HEK293 (cell line): ENCODE results near the gene DOK4.

Experiments used
- CTCF ChIP-seq: fragments of 450-650 bp; formaldehyde crosslinking; IDR thresholded peaks from 2 replicates; pipeline ENCODE4 v1.5.1; 2016; ENCODE audit warnings: missing biosample characterization, missing genetic modification characterization
- KLF10 ChIP-seq: fragments of 450-650 bp; IDR thresholded peaks from 2 replicates; pipeline ENCODE4 v1.5.1; 2018; ENCODE audit warnings: missing biosample characterization, mild to moderate bottlenecking, missing genetic modification characterization
- PATZ1 ChIP-seq: fragments of 450-650 bp; formaldehyde crosslinking; IDR thresholded peaks from 2 replicates; pipeline ENCODE4 v1.5.1; 2016; ENCODE audit warnings: missing biosample characterization, missing genetic modification characterization
- PBX3 ChIP-seq: sonication (generic); formaldehyde crosslinking; IDR thresholded peaks from 2 replicates; pipeline ENCODE4 v1.8.1; 2022; ENCODE audit warnings: mild to moderate bottlenecking, moderate library complexity, missing genetic modification reagents
- ZBTB11 ChIP-seq: fragments of 450-650 bp; formaldehyde crosslinking; conservative IDR thresholded peaks from 2 replicates; pipeline ENCODE4 v1.5.1; 2016; ENCODE audit warnings: low read depth, missing biosample characterization, missing genetic modification characterization
- ZFP3 ChIP-seq: fragments of 450-650 bp; formaldehyde crosslinking; IDR thresholded peaks from 2 replicates; pipeline ENCODE4 v1.5.1; 2016; ENCODE audit warnings: low read depth, missing biosample characterization, missing genetic modification characterization
- ZNF660 ChIP-seq: fragments of 450-650 bp; IDR thresholded peaks from 2 replicates; pipeline ENCODE4 v1.5.1; 2018; ENCODE audit warnings: missing biosample characterization, mild to moderate bottlenecking, missing genetic modification characterization
- ZNF843 ChIP-seq: fragments of 450-650 bp; formaldehyde crosslinking; IDR thresholded peaks from 2 replicates; pipeline ENCODE4 v1.5.1; 2016; ENCODE audit warnings: missing biosample characterization, missing genetic modification characterization

GRCh38 chr16:57516176-57516725 lies 30.0 kb upstream of the DOK4 start:
- TF ChIP-seq ZNF660 (tag by site-specific recombination) (no peak), KLF10 (tag by site-specific recombination) (no peak), ZNF843 (tag by site-specific recombination) (no peak), PATZ1 (no peak), PBX3 (CRISPR knock-in tag) (no peak), CTCF (tag by site-specific recombination) (no peak), ZBTB11 (tag by site-specific recombination) (no peak), ZFP3 (tag by site-specific recombination) (no peak)
